DLD1 (cell line): ENCODE measurements around the gene KCTD17.

Experiments
- in situ Hi-C: cut with HindIII; loops from 2 replicates; pipeline ENCODE4 v1.10.0; 2017; ENCODE audit warnings: low sequenced_read_pairs

KCTD17 gene

GRCh38 chr22:37036655-37037377 is 14.7 kb upstream of the KCTD17 start:
- in situ Hi-C loops: loop anchor here (10.0 kb wide), 1 partner anchor 228 kb away; no protein-coding TSS in a partner anchor

GRCh38 chr22:37037669-37038068 is 13.9 kb upstream of the KCTD17 start:
- in situ Hi-C loops: loop anchor here (10.0 kb wide), 1 partner anchor 227 kb away; no protein-coding TSS in a partner anchor

DNA sequence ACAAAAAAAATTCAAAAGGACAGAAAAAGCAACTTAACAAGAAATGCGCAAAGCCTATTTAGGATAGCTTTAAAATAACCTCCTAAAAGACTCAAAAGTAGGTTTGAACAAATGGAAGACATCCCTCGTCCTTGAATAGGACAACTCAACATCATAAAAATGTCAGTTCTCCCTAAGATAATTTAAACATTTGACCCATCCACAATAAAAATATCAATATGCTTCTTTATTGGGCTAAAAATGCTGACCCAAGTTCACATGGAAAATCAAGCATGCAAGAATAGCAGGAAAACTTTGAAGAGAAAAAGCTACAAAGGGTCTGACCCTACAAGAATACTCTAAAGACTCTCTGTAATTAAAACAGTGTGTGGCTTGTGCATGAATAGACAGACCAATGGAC is 12.1 kb upstream of the KCTD17 start:
- in situ Hi-C loops: loop anchor here (10.0 kb wide), 1 partner anchor 225 kb away; no protein-coding TSS in a partner anchor

DNA sequence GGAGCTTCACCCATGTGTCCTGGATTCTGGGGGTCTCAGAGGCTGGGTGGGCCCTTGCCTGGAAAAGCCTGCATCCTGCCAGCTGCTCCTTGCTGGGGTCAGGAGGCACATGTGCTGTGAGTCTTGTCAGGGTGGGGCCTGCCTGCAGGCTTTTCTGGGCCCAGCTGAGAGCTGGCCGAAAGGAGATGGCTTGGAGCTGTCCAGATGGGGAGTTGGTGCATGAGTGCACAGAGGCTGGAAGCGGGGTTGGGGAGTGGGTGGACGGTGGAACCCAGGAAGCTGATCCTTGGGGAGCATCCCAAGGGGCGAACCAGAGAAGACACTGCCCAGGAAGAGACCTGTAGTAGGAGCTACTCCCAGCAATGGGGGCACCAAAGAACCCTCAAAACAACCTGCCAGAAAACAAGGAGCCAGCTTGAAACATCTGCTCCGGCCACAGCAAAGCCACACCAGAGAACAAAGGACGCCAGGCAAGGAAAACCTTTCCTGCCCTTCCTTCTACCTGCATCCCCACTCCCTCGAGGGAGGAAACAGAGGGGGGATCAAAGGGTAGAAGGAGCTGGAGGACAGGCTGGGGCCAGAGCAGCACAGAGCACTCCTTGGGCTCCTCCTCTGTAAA is 8.2 kb upstream of the KCTD17 start:
- in situ Hi-C loops: no loop called here

GRCh38 chr22:37043828-37044538 is 7.6 kb upstream of the KCTD17 start:
- in situ Hi-C loops: no loop called here

DNA sequence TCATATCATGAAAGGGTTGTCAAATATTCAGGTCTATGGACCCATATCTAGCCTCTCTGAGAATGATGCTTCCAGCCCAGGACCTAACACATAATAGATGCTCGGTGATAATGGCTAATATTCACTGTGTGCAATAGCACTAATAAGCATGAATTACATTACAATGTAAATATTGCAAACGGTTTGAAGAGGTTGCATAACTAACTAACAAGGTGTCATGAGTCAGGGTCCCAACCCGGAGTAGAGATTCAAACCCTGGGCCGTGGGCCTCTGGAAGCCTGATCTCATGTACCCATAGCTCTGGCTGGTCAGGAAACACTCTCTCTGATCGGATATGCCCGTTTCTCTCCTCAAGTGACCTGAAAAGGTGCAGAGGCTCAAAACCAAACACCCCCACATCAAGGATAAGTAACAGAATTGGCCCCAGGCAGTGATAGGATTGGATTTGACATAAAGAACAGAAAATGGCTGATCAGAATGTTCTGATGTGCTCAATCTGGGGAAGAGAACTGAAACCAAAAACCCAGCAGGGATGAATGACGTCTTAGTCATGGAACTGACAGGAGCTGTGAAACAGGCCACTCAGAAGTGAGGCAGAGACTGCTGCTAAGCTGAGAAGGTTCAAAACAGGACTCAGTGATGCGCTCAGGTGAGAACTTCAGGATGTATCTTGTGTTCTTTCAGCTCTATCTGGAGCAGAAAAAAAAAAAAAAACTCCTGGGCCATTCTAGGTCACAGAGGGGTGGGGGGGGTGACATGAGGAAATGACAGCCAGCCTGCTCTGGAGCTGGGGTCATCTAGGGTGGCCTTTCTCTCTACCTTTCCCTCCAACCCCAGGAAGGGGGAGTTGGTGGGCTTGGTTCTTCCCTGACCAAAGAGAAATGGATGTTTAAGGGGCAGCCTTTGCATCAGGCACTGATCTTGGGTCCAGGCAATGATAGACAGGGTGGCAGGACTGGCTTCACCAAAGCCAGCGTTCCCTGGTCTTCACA is 6.6 kb upstream of the KCTD17 start:
- in situ Hi-C loops: no loop called here

DNA sequence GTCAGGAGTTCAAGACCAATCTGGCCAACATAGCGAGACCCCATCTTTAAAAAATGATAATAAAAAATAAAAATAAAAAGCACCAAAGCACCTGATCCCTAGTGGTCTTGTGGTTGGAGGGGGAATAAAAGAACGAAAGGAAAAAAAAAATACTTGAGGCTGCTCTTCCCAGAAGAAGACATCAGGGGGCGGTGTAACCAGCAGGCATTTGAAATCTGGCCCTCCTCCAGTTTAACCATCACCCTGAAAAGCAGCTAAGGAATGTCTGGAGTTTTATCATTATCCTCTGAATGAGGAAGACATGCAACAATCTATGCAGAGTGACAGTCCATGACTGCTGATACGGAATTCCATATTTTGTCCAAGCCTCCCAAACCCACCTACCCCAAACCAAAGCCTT is 5.6 kb upstream of the KCTD17 start:
- in situ Hi-C loops: no loop called here

- in situ Hi-C loops: no loop called here
These were observed 5.0 kb upstream of the KCTD17 start for GRCh38 chr22:37046589-37046988.

DNA sequence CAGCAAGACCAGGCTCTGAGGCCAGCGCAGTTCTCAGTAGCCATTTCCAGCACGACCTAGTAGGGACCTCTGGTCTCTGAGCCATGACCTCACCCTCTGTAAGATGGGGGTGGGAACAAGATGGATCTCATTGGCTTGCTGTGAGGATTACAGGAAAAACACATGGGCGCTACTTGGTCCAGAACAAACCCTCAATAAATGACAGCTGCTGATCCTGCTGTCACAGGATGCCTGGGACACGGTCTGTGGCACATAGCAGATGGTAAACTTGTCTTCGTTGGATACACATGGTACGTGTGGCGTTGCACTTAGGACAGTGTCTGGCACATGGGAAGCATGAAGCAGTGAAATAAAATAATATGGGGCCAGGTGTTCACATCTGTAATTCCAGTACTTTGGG is 4.5 kb upstream of the KCTD17 start:
- in situ Hi-C loops: no loop called here

DNA sequence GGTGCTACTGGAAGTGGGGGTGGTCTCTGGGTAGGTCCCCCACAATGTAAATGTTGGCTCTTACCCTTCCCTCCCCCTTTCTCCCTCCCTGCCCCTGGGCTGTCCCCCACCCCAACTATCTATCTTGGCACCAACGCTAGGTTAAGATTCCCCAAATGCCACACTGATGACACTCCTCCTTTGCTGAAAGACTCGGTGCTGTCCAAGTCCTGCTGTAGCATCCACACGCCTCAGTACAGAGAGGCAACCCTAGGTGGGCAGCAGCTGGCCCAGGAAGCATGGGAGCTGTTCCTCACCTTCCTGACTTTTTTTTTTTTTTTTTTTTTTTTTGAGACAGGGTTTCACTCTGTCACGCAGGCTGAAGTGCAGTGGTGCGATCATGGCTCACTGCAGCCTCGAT is 3.4 kb upstream of the KCTD17 start:
- in situ Hi-C loops: no loop called here

DNA sequence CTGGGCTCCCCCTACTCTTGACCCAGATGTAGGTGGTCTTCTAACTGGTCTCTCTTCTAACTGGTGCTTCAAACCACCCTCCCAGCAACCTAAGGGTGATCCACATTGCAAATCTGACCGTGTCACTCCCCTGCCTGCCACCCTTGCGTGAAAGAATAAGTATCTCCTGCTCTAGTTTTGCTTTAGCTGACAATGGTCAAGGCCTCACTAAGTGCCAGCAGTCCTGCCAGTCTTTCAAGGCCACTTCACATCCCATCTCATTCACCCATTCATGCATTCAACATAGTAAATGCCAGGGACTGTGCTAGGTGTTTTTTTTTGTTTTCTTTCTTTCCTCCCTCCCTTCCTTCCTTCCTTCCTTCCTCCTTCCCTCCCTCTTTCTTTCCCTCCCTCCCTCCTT is 2.3 kb upstream of the KCTD17 start:
- in situ Hi-C loops: no loop called here

DNA sequence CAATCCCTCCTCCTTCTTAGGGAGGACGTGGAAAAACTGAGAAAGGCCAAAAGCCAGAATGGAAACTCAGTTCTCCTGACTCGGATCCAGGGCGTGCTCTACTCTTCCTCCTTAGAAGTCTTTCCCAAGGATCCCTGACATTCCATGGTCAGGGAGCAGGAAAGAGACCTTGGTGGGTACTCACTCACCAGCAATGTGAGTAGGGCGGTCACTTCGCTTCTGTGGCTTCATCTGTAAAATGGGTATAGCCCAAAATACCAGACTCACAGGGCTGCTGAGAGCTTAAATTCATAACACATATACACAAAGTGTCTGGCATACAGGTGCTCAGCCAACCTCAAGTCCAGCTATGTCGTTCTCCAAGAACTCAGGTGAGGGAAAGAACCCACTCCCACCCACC is 629 bp upstream of the KCTD17 start:
- in situ Hi-C loops: loop anchor here (10.0 kb wide), 1 partner anchor 134 kb away; the partner anchor contains the start of gene C1QTNF6

- in situ Hi-C loops: loop anchor here (10.0 kb wide), 1 partner anchor 132 kb away; the partner anchor contains the start of gene C1QTNF6
These were observed 1.1 kb downstream of the KCTD17 start for GRCh38 chr22:37052386-37053309.

GRCh38 chr22:37053310-37054055 is 1.9 kb downstream of the KCTD17 start:
- in situ Hi-C loops: loop anchor here (10.0 kb wide), 1 partner anchor 131 kb away; the partner anchor contains the start of gene C1QTNF6

GRCh38 chr22:37054056-37054395 is 2.5 kb downstream of the KCTD17 start:
- in situ Hi-C loops: loop anchor here (10.0 kb wide), 1 partner anchor 131 kb away; the partner anchor contains the start of gene C1QTNF6

GRCh38 chr22:37054600-37055365 is 3.2 kb downstream of the KCTD17 start:
- in situ Hi-C loops: loop anchor here (10.0 kb wide), 1 partner anchor 130 kb away; the partner anchor contains the start of gene C1QTNF6

DNA sequence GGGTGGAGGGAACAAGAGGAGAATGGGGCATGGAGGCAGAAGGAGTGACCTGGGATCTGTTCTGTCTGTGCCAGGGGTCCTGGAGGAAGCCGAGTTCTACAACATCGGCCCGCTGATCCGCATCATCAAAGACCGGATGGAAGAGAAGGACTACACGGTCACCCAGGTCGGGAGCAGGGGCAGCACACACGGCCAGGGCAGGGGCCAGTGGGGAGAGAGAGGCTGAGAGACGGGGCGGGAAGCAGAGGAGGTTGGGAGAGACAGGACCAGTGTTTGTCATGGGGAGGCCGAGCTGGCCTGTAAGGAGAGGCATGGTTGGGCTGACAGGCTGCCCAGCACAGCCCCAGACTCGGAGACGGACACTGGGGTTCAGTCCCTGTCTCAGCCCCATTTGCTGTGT is 4.7 kb downstream of the KCTD17 start:
- in situ Hi-C loops: loop anchor here (10.0 kb wide), 1 partner anchor 129 kb away; the partner anchor contains the start of gene C1QTNF6

- in situ Hi-C loops: loop anchor here (10.0 kb wide), 1 partner anchor 128 kb away; the partner anchor contains the start of gene C1QTNF6
These were observed 5.7 kb downstream of the KCTD17 start for GRCh38 chr22:37057226-37057625.
